Astrocyte of the spinal cord (primary cell): ENCODE results near the gene DHX16.

Source experiments
- DNase-seq: peaks from one replicate; pipeline ENCODE4 v3.0.0; 2011; ENCODE audit warnings: low read depth, low spot score
- H3K4me3 ChIP-seq: 2 replicates; pipeline ENCODE4 v1.5.1; 2011; ENCODE audit warnings: low read depth, mild to moderate bottlenecking, low read length, moderate library complexity
- in situ Hi-C: cut with HindIII; loops from 2 replicates; pipeline ENCODE4 v1.10.0; 2017; ENCODE audit warnings: low sequenced_read_pairs
- TF ChIP-seq, protein P1 (sequence below): IDR thresholded peaks from 2 replicates; pipeline ENCODE4 v1.5.1; 2012; ENCODE audit warnings: low read depth, mild to moderate bottlenecking, low read length, inconsistent platforms

Gene DHX16

DNA sequence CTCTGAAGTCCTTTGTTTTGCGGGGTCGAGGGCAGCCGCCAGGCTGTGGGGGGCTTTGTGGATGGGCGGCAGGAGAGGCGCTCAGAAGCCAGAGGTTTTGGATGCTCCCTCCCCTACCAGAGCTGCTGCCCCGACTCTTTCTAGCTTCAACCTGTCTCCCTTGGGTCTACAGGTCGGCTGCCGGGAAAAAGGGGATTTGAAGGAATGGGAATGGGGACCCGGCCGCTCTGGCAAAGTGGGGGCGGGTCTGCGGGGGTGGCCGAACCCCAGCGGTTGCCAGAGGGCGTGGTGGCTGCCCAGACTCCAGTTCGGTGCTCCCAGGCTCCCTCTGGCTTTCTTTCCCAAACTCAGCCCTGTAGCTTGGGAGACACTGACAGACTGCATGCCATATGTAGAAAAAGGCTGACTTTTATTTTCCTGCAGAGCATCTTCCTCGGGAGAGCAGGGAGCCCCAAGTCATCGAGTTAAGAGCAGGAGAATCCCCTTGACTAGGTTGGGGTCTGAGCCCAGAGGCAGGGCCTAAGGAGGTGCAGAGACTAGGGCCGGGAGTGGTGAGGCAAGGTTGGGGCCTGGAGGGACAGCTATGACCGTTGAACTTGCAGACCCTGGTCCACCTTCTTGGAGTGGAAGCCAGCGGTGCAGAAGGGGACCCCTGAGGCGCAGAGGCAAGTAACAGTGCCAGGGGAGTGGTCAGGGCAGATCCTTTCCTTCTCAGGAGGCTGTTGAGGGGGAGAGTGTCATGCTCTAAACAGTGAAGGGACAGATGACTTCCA, 15.0 kb upstream of the DHX16 start:
- TF ChIP-seq, protein P1, sequence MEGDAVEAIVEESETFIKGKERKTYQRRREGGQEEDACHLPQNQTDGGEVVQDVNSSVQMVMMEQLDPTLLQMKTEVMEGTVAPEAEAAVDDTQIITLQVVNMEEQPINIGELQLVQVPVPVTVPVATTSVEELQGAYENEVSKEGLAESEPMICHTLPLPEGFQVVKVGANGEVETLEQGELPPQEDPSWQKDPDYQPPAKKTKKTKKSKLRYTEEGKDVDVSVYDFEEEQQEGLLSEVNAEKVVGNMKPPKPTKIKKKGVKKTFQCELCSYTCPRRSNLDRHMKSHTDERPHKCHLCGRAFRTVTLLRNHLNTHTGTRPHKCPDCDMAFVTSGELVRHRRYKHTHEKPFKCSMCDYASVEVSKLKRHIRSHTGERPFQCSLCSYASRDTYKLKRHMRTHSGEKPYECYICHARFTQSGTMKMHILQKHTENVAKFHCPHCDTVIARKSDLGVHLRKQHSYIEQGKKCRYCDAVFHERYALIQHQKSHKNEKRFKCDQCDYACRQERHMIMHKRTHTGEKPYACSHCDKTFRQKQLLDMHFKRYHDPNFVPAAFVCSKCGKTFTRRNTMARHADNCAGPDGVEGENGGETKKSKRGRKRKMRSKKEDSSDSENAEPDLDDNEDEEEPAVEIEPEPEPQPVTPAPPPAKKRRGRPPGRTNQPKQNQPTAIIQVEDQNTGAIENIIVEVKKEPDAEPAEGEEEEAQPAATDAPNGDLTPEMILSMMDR = peak; percentile 38
- peak overlapping the region; percentile 87 for H3K4me3 ChIP-seq
- in situ Hi-C loops = no loop called here
- peak; percentile 45 for DNase-seq

DNA sequence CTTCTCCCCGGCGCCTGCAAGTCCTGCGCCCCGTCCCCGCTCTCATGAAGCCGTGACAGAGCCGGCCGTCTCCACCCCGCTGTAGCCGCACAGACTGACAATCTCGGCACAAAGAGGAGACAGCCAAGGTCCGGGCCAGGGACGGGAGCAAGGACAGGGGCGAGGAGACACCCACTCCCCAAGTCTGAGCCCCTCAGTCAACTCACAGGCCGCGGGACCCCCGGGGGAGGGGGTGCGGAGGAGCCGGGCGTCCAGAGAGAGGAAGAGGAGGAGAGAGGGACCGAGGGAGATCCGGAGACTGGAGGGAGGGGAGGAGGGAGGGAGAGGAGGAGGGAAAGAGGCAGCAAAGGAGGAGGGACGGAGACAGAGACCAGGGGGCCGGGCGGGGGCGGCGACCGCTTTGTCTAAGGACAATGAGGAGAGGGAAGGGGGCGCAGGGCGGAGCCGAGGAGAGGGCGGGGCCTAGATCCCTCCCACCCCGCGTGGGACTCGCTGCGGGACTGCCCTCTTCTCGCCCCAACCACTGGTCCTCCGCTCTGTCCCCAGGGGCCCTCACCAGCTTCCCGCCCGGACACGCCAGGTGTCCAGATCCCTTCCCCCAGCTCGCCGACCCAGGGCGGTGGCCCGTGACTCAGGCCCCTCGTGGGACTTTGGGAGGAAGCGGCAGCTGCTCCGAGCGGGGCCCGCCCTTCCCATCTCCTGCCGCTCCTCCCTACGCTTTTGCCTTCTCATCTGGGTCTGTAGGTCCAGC, 14.3 kb upstream of the DHX16 start:
- DNase-seq = peak; percentile 98
- TF ChIP-seq, protein P1 = no peak
- in situ Hi-C loops = no loop called here
- peak overlapping the region; percentile 87 for H3K4me3 ChIP-seq

DNA sequence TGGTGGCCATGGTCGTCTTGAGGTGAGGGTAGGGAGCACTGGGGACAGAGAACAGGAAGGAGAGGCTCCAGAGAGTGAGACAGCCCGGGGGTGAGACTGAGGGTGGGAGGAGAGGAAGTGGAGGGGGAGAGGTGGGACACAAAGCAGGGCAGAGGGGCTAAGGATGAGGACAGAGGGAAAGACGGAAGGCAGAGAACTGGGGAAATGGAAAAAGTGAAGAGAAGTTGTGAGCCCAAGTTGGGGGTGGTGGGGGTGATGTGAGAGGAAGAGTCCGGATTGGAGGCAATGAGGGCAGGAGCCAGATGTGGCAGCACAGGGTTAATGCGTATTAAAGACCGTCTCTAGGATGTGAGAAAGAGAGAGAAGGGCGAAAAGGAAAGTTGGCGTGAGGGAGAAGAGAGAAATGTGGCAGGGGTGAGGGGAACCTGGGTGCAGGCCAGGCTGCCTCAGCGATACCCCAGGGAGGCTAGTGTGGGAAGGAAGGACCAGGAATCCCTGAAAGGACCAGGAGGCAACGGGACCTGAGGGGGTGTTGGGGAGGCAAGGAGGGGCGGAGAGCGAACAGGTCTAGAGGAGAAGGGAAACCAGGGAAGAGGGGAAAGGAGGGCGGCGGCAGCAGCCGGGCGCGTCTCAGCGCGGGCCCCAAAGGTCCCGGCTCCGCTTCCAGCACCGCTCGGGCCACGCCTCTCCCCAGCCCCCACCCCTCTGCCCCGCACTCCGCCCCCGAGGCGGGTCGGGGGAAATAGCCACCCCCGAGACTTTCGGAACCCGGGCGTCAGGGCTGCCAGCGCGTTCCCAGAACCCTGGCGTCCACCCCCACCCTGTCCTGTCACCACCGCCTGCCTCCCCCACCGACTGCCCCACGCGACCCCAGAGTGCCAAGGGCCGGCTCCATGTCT, 13.5 kb upstream of the DHX16 start, which contains the start of gene PPP1R18:
PPP1R18 (minus strand) TSS at position 637 of the 899 bp plus-strand sequence; CDS start at position 10, 627 bp downstream.
- DNase-seq = no peak
- TF ChIP-seq, protein P1 = no peak
- peak within 1 kb of the TSS; percentile 87 for H3K4me3 ChIP-seq
- in situ Hi-C loops = no loop called here

DNA sequence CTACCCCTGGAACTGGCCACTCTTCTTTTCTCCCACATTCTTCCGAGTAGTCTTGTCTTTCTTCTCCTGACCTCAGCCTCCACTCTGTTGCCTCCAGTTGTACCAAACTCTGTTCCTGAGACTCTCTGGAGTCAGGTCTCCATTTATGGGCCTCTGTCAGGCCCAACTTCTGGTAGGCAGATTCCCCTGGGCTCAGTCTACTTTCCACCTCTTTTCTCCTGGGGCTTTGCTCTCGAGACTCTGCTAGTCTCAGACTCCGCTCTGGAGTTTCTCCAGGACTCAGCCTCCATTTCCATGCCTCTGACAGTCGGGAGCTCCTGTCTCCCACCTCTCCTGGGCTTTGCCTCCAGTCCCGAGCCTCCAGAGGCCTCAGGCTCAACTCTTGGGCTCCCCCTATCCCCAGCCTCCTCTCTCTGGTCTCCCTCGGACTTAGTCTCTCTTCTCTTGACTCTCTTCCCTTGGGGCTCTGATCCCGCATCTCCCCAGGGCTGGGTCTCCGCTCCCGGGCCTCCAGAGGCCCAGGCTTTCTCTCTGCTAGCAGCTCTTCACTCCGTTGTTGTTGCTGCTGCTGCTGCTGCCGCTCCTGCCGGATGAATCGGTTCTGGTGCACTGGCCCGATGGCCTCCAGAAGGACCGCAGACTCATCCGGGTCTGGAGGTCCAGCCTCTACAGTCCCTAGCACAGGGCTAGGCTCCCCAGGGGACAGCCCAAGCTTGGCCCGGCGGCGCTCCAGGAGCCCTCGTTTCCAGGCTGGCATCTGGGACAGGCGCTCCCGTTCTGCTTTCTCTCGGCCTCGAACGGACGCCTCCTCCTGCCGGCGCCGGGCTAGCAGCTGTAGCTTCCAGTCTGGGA, 12.6 kb upstream of the DHX16 start:
- TF ChIP-seq, protein P1 = peak; percentile 42
- peak; percentile 18 for DNase-seq
- H3K4me3 ChIP-seq = peak overlapping the region; percentile 87
- in situ Hi-C loops = no loop called here

DNA sequence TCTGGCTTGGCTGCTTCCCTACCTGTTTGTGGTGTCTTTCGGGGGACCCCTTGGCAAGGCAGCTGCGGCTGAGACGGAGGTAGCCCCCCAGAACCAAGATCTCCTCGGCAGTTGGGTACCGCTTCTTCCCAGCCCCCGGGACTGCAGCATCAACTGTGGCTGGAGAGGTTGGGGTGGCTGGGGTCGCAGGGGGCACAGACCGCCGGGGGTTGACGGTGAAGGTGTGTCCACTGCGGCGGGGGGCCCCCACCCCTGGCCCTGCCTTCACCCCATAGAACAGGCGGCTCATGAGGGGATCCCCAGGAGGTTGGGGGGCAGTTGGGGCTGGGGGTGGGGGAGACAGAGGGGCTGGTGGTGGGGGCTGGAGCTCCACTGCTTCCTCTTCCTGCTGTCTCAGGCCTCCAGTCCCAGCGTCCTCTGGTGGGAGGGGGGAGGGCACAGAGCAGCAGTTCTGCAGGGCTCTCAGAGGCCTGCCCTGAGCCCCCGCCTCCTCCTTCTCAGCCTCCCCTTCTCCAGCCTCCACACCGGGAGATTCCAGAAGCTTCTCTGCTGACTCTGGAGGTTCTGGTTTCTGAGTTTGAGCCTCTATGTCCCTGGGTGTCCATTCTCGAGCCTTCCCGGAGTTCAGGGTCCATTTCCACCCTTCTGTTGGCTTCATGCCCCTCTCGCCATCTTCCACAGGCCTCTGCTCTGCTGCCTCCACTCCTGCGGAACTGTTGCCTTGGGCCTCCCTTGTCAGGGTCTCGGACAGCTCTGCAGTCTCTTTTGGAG, 11.8 kb upstream of the DHX16 start:
- H3K4me3 ChIP-seq = peak overlapping the region; percentile 87
- TF ChIP-seq, protein P1 = no peak
- in situ Hi-C loops = no loop called here
- peak; percentile 29 for DNase-seq
